Kidney tubule cell (primary cell): ENCODE data around the gene EBF3.
"Not testable (repeated sequence)": the region's sequence is repeated elsewhere in the genome, so short reads cannot be mapped to it uniquely, and the experiment has no call there.

Experiments
- DNase-seq: peaks from one replicate; pipeline ENCODE4 v3.0.0-alpha.2; 2018; ENCODE audit warnings: low spot score

Gene EBF3

GRCh38 chr10:129927351-129928120 is 36.5 kb downstream of the EBF3 start:
- DNase-seq = no peak

- no peak for DNase-seq
Measured at GRCh38 chr10:129926066-129927055, 37.7 kb downstream of the EBF3 start.

- DNase-seq = no peak
Measured at GRCh38 chr10:129924375-129925085, 39.5 kb downstream of the EBF3 start.

- no peak for DNase-seq
Measured at GRCh38 chr10:129922598-129923123, 41.4 kb downstream of the EBF3 start.

- no peak for DNase-seq
Measured at GRCh38 chr10:129921801-129922597, 42.1 kb downstream of the EBF3 start.

GRCh38 chr10:129921065-129921670 is 42.9 kb downstream of the EBF3 start:
- no peak for DNase-seq

GRCh38 chr10:129920187-129920586 is 43.9 kb downstream of the EBF3 start:
- not testable (repeated sequence) for DNase-seq

GRCh38 chr10:129919358-129919757 is 44.7 kb downstream of the EBF3 start:
- DNase-seq = no peak

- no peak for DNase-seq
Measured at GRCh38 chr10:129918836-129919235, 45.2 kb downstream of the EBF3 start.

- no peak for DNase-seq
Measured at GRCh38 chr10:129918401-129918800, 45.7 kb downstream of the EBF3 start.

- DNase-seq = no peak
Measured at GRCh38 chr10:129917936-129918335, 46.1 kb downstream of the EBF3 start.

GRCh38 chr10:129916506-129916995 is 47.5 kb downstream of the EBF3 start:
- DNase-seq = no peak

GRCh38 chr10:129915526-129916378 is 48.3 kb downstream of the EBF3 start:
- no peak for DNase-seq

GRCh38 chr10:129914960-129915359 is 49.1 kb downstream of the EBF3 start:
- DNase-seq = no peak

GRCh38 chr10:129914153-129914855 is 49.8 kb downstream of the EBF3 start:
- no peak for DNase-seq

- DNase-seq = no peak
Measured at GRCh38 chr10:129912986-129913695, 50.9 kb downstream of the EBF3 start.

GRCh38 chr10:129912166-129912917 is 51.7 kb downstream of the EBF3 start:
- no peak for DNase-seq
